HEK293 (cell line): ENCODE results near the gene PTGER1.

Experiments
- IKZF3 ChIP-seq: fragments of 450-650 bp; IDR thresholded peaks from 2 replicates; pipeline ENCODE4 v1.5.0; 2018; ENCODE audit warnings: missing biosample characterization, mild to moderate bottlenecking, missing genetic modification characterization, moderate library complexity
- KLF10 ChIP-seq: fragments of 450-650 bp; IDR thresholded peaks from 2 replicates; pipeline ENCODE4 v1.5.1; 2018; ENCODE audit warnings: missing biosample characterization, mild to moderate bottlenecking, missing genetic modification characterization
- SETDB1 ChIP-seq: IDR thresholded peaks from one replicate; pipeline ENCODE4 v1.6.1; 2017; ENCODE audit warnings: mild to moderate bottlenecking, low read length, moderate library complexity, mixed read lengths; ENCODE audit not compliant: insufficient read length
- SP2 ChIP-seq: fragments of 450-650 bp; formaldehyde crosslinking; IDR thresholded peaks from 2 replicates; pipeline ENCODE4 v1.5.1; 2016; ENCODE audit warnings: missing biosample characterization, missing genetic modification characterization
- YY1 ChIP-seq: fragments of 450-650 bp; formaldehyde crosslinking; IDR thresholded peaks from 2 replicates; pipeline ENCODE4 v1.5.1; 2018; ENCODE audit warnings: missing biosample characterization, missing genetic modification characterization
- ZBTB17 ChIP-seq: fragments of 450-650 bp; formaldehyde crosslinking; IDR thresholded peaks from 2 replicates; pipeline ENCODE4 v1.5.1; 2016; ENCODE audit warnings: missing biosample characterization, missing genetic modification characterization
- ZBTB26 ChIP-seq: fragments of 450-650 bp; formaldehyde crosslinking; optimal IDR thresholded peaks from 2 replicates; pipeline ENCODE3; 2016; ENCODE audit warnings: missing biosample characterization, mild to moderate bottlenecking, missing genetic modification characterization
- ZBTB7A ChIP-seq: fragments of 450-650 bp; formaldehyde crosslinking; IDR thresholded peaks from 2 replicates; pipeline ENCODE4 v1.5.1; 2016; ENCODE audit warnings: low read depth, missing biosample characterization, missing genetic modification characterization
- ZNF549 ChIP-seq: fragments of 450-650 bp; IDR thresholded peaks from 2 replicates; pipeline ENCODE4 v1.5.1; 2018; ENCODE audit warnings: missing biosample characterization, missing genetic modification characterization, mild to moderate bottlenecking, inconsistent platforms, moderate library complexity
- TF ChIP-seq, protein P1 (sequence below): fragments of 450-650 bp; formaldehyde crosslinking; IDR thresholded peaks from 2 replicates; pipeline ENCODE4 v1.5.1; 2016; ENCODE audit warnings: missing biosample characterization, missing genetic modification characterization
- TF ChIP-seq, protein P2 (sequence below): fragments of 450-650 bp; formaldehyde crosslinking; IDR thresholded peaks from 2 replicates; pipeline ENCODE4 v1.5.1; 2016; ENCODE audit warnings: missing biosample characterization, missing genetic modification characterization

DNA sequence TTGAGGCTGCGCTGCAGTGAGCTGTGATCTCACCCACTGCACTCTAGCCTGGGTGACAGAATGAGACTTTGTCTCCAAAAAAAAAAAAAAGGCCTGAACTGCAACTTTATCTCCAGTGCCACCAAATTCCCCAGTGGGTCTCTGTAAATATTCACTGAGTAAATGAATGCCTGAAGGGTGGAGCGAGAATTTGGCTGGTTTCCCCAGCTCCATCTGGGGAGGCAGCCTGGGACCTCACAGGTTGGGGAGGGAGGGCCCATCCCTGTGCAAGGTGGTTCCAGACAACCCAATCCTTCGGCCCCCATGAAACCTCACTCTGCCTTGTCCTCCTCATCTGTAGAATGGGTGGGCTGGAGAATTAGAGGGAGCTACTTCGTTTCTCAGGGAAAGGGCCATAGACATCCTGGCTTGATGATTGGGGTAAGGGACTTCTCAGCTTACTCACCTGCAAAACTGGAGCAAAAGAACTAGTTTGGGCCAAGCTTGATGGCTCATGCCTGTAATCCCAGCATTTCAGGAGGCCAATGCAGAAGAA, 46.2 kb downstream of the PTGER1 start:
- TF ChIP-seq, protein P1, sequence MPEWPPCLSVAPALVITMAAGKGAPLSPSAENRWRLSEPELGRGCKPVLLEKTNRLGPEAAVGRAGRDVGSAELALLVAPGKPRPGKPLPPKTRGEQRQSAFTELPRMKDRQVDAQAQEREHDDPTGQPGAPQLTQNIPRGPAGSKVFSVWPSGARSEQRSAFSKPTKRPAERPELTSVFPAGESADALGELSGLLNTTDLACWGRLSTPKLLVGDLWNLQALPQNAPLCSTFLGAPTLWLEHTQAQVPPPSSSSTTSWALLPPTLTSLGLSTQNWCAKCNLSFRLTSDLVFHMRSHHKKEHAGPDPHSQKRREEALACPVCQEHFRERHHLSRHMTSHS, result no peak
- TF ChIP-seq, protein P2, sequence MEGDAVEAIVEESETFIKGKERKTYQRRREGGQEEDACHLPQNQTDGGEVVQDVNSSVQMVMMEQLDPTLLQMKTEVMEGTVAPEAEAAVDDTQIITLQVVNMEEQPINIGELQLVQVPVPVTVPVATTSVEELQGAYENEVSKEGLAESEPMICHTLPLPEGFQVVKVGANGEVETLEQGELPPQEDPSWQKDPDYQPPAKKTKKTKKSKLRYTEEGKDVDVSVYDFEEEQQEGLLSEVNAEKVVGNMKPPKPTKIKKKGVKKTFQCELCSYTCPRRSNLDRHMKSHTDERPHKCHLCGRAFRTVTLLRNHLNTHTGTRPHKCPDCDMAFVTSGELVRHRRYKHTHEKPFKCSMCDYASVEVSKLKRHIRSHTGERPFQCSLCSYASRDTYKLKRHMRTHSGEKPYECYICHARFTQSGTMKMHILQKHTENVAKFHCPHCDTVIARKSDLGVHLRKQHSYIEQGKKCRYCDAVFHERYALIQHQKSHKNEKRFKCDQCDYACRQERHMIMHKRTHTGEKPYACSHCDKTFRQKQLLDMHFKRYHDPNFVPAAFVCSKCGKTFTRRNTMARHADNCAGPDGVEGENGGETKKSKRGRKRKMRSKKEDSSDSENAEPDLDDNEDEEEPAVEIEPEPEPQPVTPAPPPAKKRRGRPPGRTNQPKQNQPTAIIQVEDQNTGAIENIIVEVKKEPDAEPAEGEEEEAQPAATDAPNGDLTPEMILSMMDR (tag by site-specific recombination), result no peak
- TF ChIP-seq SETDB1 (no peak), ZBTB17 (no peak), YY1 (no peak), ZNF549 (tag by site-specific recombination) (no peak), ZBTB26 (tag by site-specific recombination) (no peak), IKZF3 (no peak), KLF10 (tag by site-specific recombination) (no peak), SP2 (no peak), ZBTB7A (tag by site-specific recombination) (no peak)
